Activated T-cell treated with anti-CD3 and anti-CD28 coated beads for 48 hours (primary cell): ENCODE results near the gene KRT9.

Experiments
- DNase-seq: peaks from one replicate; pipeline ENCODE4 v3.0.0-alpha.2; 2020; ENCODE audit warnings: low read depth

The KRT9 gene

GRCh38 chr17:41528959-41529353, 42.9 kb downstream of the KRT9 start:
- DNase-seq = no peak

GRCh38 chr17:41527063-41528023, 44.5 kb downstream of the KRT9 start:
- no peak for DNase-seq

GRCh38 chr17:41524261-41524660, 47.6 kb downstream of the KRT9 start:
- no peak for DNase-seq

DNA sequence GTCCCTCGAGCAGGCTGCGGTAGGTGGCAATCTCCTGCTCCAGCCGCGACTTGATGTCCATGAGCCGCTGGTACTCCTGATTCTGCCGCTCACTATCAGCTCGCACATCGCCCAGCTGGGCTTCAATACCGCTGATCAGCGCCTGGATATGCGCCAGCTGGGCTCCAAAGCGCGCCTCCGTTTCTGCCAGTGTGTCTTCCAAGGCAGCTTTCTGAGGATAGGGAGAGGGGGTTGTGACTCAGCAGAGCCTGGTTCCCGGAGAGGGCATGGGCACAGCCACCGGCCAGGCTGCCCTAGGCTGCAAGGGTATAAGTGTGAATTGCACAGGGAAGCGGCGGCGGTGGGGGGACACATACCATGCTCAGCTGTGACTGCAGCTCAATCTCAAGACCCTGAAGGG, 48.1 kb downstream of the KRT9 start:
- no peak for DNase-seq

DNA sequence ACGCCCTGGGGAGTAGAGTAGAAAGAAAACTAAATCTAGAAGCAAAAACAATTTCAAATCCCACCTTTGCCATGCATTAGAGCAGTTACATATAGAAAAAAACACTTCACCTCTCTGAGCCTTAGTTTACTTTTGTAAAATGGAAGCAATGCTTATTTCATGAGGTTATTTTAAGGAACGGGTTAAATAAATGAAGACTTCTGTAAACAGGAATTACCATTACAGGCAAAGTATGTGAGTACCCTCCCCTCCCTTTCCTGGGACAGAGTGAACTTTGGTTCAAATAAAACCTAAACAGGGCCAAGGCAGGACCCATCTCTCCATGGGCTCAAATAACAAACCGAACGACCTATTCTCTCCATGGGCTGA, 48.6 kb downstream of the KRT9 start:
- no peak for DNase-seq

- DNase-seq = no peak
Measured at GRCh38 chr17:41522301-41523224, 49.3 kb downstream of the KRT9 start.

DNA sequence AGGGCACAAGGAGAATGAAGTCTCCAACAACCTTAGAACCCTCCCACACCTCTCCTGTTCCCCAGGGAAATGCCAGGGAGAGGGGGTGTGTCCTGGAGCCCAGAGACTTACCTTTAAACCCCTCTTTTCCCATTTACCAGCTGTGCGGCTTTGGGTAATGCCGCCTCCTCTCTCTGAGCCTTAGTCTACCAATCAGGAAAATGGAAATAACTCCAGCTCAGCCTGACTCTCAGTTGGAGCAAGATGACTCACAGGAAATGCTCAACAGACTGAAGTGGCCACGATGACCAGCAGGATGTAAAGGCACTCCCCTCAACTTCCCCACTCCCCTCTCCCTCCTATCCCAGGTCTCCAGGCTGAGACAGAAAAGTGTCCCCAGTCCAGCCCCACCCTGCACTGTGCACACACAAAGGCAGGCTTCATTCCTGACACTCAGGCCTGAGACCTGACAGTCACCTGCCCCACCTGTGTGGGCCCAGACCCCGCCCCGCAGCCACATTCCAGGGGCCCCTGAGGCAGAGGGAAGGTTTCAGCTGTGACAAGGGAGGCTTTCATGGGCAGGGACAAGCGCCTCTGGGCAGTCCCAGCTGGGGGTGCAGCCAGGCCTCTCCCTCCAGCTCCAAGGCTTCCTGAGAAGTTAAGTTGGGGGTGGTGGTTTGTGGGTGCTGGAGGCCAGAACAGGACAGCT, 50.1 kb downstream of the KRT9 start:
- no peak for DNase-seq

- DNase-seq = no peak
Measured at GRCh38 chr17:41520821-41521521, 50.9 kb downstream of the KRT9 start.

DNA sequence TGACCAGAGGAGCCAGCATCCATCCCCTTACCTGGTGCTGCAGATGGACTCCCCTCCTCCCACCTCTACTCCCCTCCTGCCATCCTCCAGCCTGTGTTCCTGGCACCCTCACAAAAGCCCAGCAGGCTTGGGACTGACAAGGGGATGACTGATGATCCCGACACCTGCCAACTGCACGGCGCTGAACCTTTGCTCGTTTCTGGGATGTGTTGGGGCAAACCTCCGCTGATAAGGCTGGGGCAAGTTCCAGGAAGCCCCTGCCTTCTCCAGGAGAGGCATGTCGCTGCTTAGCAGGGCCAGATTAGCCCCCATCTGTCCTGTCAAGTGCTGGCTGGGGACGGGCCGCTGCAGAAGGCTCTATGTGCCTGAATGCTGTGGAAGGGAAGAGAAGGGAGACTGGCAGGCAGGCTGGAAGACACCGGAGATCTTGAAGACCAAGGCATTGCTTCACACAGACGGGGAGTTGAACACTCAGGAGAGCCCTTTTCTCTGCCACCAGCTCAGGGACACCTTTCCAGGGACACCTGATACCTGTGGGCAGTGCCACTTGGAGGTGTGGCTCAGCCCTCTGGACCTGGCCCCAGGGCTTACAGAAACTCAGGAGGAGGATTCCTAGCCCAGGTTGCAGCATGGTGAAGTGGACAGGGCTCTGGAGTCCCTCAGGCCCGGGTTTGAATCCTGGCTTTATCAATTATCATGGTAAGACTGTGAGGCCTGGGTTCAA, 52.2 kb downstream of the KRT9 start:
- no peak for DNase-seq

DNA sequence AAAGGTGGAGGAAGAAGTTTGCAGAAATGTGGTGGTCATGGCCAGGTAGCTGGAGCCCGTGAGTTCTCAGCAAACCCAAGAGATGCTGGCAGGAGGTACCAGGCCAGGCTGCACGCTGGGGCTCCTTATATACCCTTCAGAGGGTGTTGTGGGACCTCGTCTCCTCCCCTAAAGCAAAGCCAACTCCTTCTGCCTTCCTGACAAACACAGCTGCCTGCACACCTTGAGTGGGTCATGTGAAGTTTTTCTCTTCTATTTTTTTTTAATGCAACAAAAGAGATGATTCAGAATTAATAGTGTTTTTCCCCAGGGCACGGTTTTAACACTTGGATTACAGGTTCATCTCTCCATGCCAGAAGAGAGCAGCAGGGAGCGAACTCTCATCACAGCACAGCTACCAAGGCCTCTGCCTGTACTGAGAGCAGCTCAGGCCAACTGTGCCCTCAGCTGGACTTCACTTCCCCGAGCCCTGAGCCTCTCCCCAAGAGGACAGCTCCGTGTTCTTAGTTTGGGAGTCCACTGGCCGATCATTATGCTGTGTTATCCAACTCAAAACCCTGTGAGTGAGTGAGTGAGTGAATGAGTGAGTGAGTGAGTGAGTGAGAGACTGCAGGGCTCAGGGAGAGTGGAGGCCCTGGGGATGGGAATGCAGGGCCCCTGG, 52.9 kb downstream of the KRT9 start, which contains the start of gene KRT15:
Gene KRT15, minus strand, starts transcription at position 102 of the 661 bp plus-strand sequence. Its CDS starts 63 bp downstream, at position 39.
- DNase-seq = no peak

DNA sequence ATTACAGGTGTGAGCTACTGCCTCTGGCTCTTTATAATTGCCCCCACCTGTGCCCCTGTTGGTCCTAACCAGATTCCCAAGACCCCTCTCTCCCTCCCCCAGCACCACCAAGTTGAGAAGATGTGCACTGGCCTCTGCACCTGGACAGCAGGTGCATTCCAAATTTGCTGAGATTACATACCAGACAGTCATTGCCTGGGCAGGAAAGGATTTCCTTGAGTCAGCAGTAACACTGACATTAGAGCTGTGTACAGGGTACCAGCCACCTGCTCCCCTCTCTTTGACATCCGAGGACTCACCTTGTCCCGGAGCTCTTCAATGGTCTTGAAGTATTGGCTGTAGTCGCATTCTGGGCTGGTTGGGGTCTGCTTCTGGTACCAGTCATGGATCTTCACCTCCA, 53.8 kb downstream of the KRT9 start:
- DNase-seq = no peak

GRCh38 chr17:41516830-41517283, 55.0 kb downstream of the KRT9 start:
- DNase-seq = no peak

- DNase-seq = no peak
Measured at GRCh38 chr17:41516147-41516829, 55.6 kb downstream of the KRT9 start.
